GM21786 (cell line): ENCODE data around the gene USP7.
"Not testable (repeated sequence)": the region's sequence is repeated elsewhere in the genome, so short reads cannot be mapped to it uniquely, and the experiment has no call there.

Experiments
- ATAC-seq: cut with Tn5 transposase; IDR thresholded peaks from one replicate; pipeline ENCODE4 v1.9.1; 2021; ENCODE audit not compliant: unreplicated experiment

USP7 gene

GRCh38 chr16:8848939-8849391 is 114.7 kb downstream of the USP7 start:
- no peak for ATAC-seq

GRCh38 chr16:8848231-8848938 is 115.3 kb downstream of the USP7 start:
- ATAC-seq: no peak

GRCh38 chr16:8847623-8848022 is 116.1 kb downstream of the USP7 start:
- no peak for ATAC-seq

- no peak for ATAC-seq
Observed at GRCh38 chr16:8847145-8847544, 116.6 kb downstream of the USP7 start.

- no peak for ATAC-seq
Observed at GRCh38 chr16:8846401-8846932, 117.2 kb downstream of the USP7 start.

GRCh38 chr16:8845699-8846298 is 117.9 kb downstream of the USP7 start:
- ATAC-seq: no peak

DNA sequence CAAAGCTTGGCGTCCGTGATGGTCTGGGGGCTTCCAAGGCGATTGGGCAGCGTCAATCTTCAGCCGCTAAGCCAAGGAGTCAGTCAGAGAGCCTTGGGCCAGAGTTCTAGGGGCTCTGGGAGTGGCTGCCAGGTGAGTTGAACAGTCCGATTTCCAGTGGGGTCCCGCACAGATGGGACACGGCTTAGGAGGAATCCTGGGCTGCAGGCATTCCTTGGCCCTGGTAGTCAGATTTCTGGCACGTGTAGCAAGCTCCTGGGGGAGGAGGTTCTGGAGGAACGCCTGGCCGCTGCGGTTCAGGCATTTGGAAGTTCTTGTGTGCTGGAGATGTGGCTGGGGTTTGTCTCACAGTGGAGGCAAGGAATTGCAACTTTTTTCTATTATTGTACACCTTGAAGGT is 120.4 kb downstream of the USP7 start:
- ATAC-seq: not testable (repeated sequence)
